Urinary bladder (tissue), 4 donors: ENCODE results near the gene LYRM1. TPM values are rescaled to one million over a fixed set of nuclear protein-coding genes. Genes with fewer than 3 reads are reported as not detected.

Experiments used
- DNase-seq: peaks from one replicate; pipeline ENCODE4 v3.0.0-alpha.2; 2015; ENCODE audit errors: extremely low spot score
- H3K27ac ChIP-seq: one replicate; pipeline ENCODE4 v1.5.1; 2013; ENCODE audit warnings: low read depth, mild to moderate bottlenecking, moderate library complexity
- H3K36me3 ChIP-seq: one replicate; pipeline ENCODE4 v1.6.1; 2013; ENCODE audit warnings: mild to moderate bottlenecking, moderate library complexity; ENCODE audit not compliant: insufficient read depth
- H3K4me1 ChIP-seq: one replicate; pipeline ENCODE4 v1.6.1; 2013; ENCODE audit warnings: mild to moderate bottlenecking, moderate library complexity; ENCODE audit not compliant: insufficient read depth
- H3K4me3 ChIP-seq: one replicate; pipeline ENCODE4 v1.5.1; 2013; ENCODE audit warnings: low read depth, low read length
- WGBS: extraction: QIAGEN DNeasy Blood & Tissue Kit; methylation state at CpG from one replicate; pipeline ENCODE4 v1.1.7; 2013; 5-methylcytosine and 5-hydroxymethylcytosine counted together
- polyA plus RNA-seq: library from polyadenylated mRNA; stranded (reverse); fragments of 200-250 nt; gene quantifications from one replicate; pipeline ENCODE4 v1.2.3, GENCODE V29; 2013
- total RNA-seq: library from RNA; depleted of rRNA; stranded (reverse); fragments of >200 nt; gene quantifications from one replicate; pipeline ENCODE4 v1.2.3, GENCODE V29; 2014
- donor health status: healthy with polysubstance abuse.
- donor health status: healthy.

Gene LYRM1
- total and polyA plus RNA-seq, 2 donors: 54.6 to 59.8 TPM

DNA sequence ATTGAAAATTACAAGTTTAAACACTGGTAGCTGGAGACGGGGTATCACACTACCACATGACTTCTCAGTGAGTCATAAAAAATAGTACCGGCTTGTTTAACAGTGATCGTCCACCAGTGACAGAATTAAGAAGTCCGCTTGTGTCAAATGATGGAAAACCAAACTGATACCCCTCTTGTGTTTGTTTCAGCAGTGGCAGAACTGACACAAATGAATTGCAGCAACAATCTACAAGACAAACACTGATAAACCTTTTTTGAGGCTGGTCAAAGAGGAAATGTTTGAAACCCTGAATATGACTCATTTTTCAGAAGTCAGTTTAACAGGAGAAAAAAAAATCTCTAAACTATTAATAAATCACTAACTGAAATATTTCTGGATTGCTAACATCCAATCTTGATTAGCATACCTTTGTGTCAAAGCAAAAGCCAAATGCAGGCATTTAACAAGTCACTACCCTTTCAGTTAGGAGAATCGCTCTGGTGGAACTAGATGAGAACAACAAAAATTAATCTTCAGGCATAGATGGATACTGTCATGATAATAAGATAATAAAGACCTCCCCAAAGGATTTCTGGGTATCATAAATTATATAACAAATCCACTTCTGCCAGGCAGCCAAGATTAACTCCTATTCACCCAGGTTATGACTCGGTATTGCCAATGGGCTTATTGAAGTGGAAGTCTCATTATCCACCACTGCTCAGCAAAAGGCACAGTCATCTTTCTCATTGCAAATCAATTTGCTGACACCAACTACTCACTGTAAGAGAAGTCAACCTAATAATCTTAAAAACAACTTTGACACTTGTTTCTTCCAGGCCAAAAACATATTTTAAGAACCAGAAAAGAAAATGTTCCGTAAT, 21.2 kb upstream of the LYRM1 start:
- WGBS: 31% methylated on average over 7 of the region's 7 CpGs
- no peak overlapping the region for H3K4me3 ChIP-seq
- no peak overlapping the region for H3K27ac ChIP-seq
- peaks cover 8% of the 10 kb centered on the region for H3K4me1 ChIP-seq
- DNase-seq: no peak
- H3K36me3 ChIP-seq: no peaks in the 10 kb centered on the region

GRCh38 chr16:20880867-20881502, 19.6 kb upstream of the LYRM1 start:
- DNase-seq: no peak
- WGBS: 63% methylated on average over 3 of the region's 3 CpGs
- no peaks in the 10 kb centered on the region for H3K36me3 ChIP-seq
- no peak overlapping the region for H3K27ac ChIP-seq
- H3K4me1 ChIP-seq: peaks cover 4% of the 10 kb centered on the region
- H3K4me3 ChIP-seq: no peak overlapping the region

- H3K36me3 ChIP-seq: no peaks in the 10 kb centered on the region
- H3K27ac ChIP-seq: no peak overlapping the region
- DNase-seq: no peak
- peaks cover 4% of the 10 kb centered on the region for H3K4me1 ChIP-seq
- no peak overlapping the region for H3K4me3 ChIP-seq
- 79% methylated on average over 6 of the region's 6 CpGs for WGBS
Measured at GRCh38 chr16:20881503-20881878, 19.1 kb upstream of the LYRM1 start.

GRCh38 chr16:20883554-20884239, 16.9 kb upstream of the LYRM1 start:
- WGBS: 62% methylated on average over 5 of the region's 5 CpGs
- H3K4me1 ChIP-seq: peaks cover 3% of the 10 kb centered on the region

GRCh38 chr16:20884240-20884556, 16.4 kb upstream of the LYRM1 start:
- peak overlapping the region; percentile 59 for H3K27ac ChIP-seq
- H3K4me3 ChIP-seq: no peak overlapping the region
- WGBS: 71% methylated on average over 1 of the region's 1 CpG
- DNase-seq: no peak
- H3K36me3 ChIP-seq: no peaks in the 10 kb centered on the region
- H3K4me1 ChIP-seq: peaks cover 2% of the 10 kb centered on the region

More at GRCh38 chr16:20883554-20884239, 16.9 kb upstream of the LYRM1 start:
- no peak for DNase-seq
- H3K27ac ChIP-seq: peak overlapping the region; percentile 59
- no peak overlapping the region for H3K4me3 ChIP-seq
- no peaks in the 10 kb centered on the region for H3K36me3 ChIP-seq

- no peaks in the 10 kb centered on the region for H3K4me1 ChIP-seq
- no peaks in the 10 kb centered on the region for H3K36me3 ChIP-seq
- no peak overlapping the region for H3K27ac ChIP-seq
- no peak overlapping the region for H3K4me3 ChIP-seq
- WGBS: 76% methylated on average over 1 of the region's 1 CpG
- DNase-seq: no peak
Measured at GRCh38 chr16:20886320-20886719, 14.3 kb upstream of the LYRM1 start.

DNA sequence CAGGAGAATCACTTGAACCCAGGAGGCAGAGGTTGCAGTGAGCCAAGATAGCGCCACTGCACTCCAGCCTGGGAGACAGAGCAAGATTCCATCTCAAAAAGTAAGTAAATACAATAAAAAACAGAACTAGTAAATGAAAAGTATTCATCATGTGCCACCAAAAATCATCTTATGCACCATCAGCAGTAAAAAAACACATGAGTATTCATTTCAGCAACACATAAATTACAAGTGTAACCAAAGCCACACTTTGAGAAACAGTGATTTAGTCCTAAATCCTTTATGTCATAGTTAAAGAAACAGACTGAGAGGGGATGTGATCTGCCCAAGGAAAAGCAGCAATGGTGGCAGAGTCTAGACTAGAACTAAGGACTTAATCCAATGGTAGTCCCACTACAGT, 13.4 kb upstream of the LYRM1 start:
- H3K4me3 ChIP-seq: no peak overlapping the region
- DNase-seq: no peak
- no peaks in the 10 kb centered on the region for H3K4me1 ChIP-seq
- no peaks in the 10 kb centered on the region for H3K36me3 ChIP-seq
- WGBS: 94% methylated on average over 1 of the region's 1 CpG
- H3K27ac ChIP-seq: no peak overlapping the region

DNA sequence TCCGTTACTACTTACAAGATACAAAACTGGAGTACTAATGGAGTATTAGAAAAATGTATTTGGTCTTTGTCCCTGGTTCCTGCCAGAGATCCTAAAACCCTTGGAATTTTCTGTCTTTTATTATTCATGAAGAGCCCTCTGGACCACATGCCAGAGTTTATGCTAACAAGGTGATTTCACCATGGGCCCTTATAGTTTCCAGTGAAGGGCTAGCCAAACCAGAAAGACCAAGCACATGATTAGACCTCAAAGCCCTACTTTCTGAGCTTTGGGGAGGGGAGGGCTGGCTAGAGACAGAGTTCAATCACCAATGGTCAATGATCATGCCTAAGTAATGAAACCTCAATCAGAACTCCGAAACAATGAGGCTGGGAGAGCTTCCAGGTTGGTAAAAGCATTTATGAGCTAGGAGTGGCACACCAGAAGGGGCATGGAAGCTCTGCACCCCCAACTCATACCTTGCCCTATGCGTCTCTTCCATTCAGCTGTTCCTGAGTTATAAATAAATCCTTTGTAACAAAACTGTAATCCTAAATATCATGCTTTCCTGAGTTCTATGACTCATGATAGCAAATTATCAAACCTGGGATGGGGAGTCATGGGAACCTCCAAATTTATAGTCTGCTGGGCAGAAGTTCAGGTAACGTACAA, 10.8 kb upstream of the LYRM1 start:
- no peaks in the 10 kb centered on the region for H3K36me3 ChIP-seq
- no peaks in the 10 kb centered on the region for H3K4me1 ChIP-seq
- WGBS: 83% methylated on average over 4 of the region's 4 CpGs
- no peak overlapping the region for H3K4me3 ChIP-seq
- H3K27ac ChIP-seq: no peak overlapping the region
- no peak for DNase-seq

- Histone ChIP-seq H3K27ac (no peak overlapping the region), H3K36me3 (no peaks in the 10 kb centered on the region), H3K4me1 (no peaks in the 10 kb centered on the region), H3K4me3 (no peak overlapping the region)
- DNase-seq: no peak
- WGBS: 90% methylated on average over 2 of the region's 2 CpGs
Measured at GRCh38 chr16:20894388-20894787, 6.2 kb upstream of the LYRM1 start.

- Histone ChIP-seq H3K36me3 (no peaks in the 10 kb centered on the region), H3K4me1 (no peaks in the 10 kb centered on the region), H3K27ac (no peak overlapping the region), H3K4me3 (no peak overlapping the region)
- no peak for DNase-seq
- 83% methylated on average over 4 of the region's 4 CpGs for WGBS
Measured at GRCh38 chr16:20897253-20897897, 3.2 kb upstream of the LYRM1 start.

GRCh38 chr16:20897922-20898321, 2.6 kb upstream of the LYRM1 start:
- H3K4me1 ChIP-seq: no peaks in the 10 kb centered on the region
- no peak for DNase-seq
- H3K36me3 ChIP-seq: no peaks in the 10 kb centered on the region
- 68% methylated on average over 3 of the region's 3 CpGs for WGBS
- H3K4me3 ChIP-seq: no peak overlapping the region
- H3K27ac ChIP-seq: no peak overlapping the region

DNA sequence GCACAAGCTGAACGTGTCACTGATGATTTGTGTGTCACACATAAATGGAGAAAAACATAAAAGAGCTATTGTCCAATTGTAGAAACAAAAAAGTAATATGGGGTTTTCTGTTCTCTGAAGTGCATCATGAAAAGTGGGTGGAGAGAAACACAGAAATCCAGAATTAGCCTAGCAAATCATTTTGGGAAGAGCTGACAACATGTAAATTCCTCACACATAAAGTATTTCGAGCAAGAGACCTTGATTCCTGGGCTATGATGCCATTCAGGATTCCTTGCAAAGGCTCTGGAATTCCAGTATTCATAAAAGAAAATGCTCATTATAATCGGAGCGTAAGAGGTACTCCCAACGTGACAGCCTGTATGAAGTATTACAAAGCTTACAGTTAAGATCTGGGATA, 1.5 kb upstream of the LYRM1 start:
- H3K4me1 ChIP-seq: peaks cover 4% of the 10 kb centered on the region
- peak overlapping the region; percentile 78 for H3K4me3 ChIP-seq
- no peaks in the 10 kb centered on the region for H3K36me3 ChIP-seq
- no peak overlapping the region for H3K27ac ChIP-seq
- WGBS: 8% methylated on average over 5 of the region's 5 CpGs
- no peak for DNase-seq
